Smooth muscle cell (in vitro differentiated cells): ENCODE data around the gene PI4KA. TPM values are rescaled to one million over a fixed set of nuclear protein-coding genes. Genes with fewer than 3 reads are reported as not detected.

Source experiments
- DNase-seq: peaks from one replicate; lab custom pipeline; 2025; ENCODE audit not compliant: unreplicated experiment; lab: John Stamatoyannopoulos, UW
- H2AFZ ChIP-seq: fragments of 200-600 bp; sonication (generic); 2 replicates; pipeline ENCODE4 v1.6.0; 2016; ENCODE audit warnings: antibody characterized with exemption, low read depth, mild to moderate bottlenecking
- H3F3A ChIP-seq: fragments of 200-600 bp; sonication (generic); 2 replicates; pipeline ENCODE4 v1.6.0; 2017; ENCODE audit warnings: antibody characterized with exemption, low read depth
- H3K27ac ChIP-seq: fragments of 200-600 bp; sonication (generic); 2 replicates; pipeline ENCODE4 v1.5.1; 2016; ENCODE audit warnings: low read depth, mild to moderate bottlenecking
- H3K27me3 ChIP-seq: fragments of 200-600 bp; sonication (generic); 2 replicates; pipeline ENCODE4 v1.6.1; 2016; ENCODE audit warnings: low read depth, mild to moderate bottlenecking
- H3K36me3 ChIP-seq: fragments of 200-600 bp; sonication (generic); 2 replicates; pipeline ENCODE4 v1.5.1; 2016; ENCODE audit warnings: low read depth
- H3K4me1 ChIP-seq: fragments of 200-600 bp; sonication (generic); 2 replicates; pipeline ENCODE4 v1.5.1; 2016; ENCODE audit warnings: low read depth
- H3K4me2 ChIP-seq: fragments of 200-600 bp; sonication (generic); 2 replicates; pipeline ENCODE4 v1.6.0; 2016; ENCODE audit warnings: mild to moderate bottlenecking
- H3K4me3 ChIP-seq: fragments of 200-600 bp; sonication (generic); 2 replicates; pipeline ENCODE4 v1.5.1; 2016; ENCODE audit warnings: mild to moderate bottlenecking
- H3K79me2 ChIP-seq: fragments of 200-600 bp; sonication (generic); 2 replicates; pipeline ENCODE4 v1.6.0; 2016; ENCODE audit warnings: low read depth, mild to moderate bottlenecking
- H3K9ac ChIP-seq: fragments of 200-600 bp; sonication (generic); 2 replicates; pipeline ENCODE4 v1.6.0; 2016; ENCODE audit warnings: low read depth
- H3K9me3 ChIP-seq: fragments of 200-600 bp; sonication (generic); replicated peaks from 2 replicates; pipeline ENCODE4 v1.5.1; 2016; ENCODE audit warnings: low read depth
- H4K20me1 ChIP-seq: fragments of 200-600 bp; sonication (generic); 2 replicates; pipeline ENCODE4 v1.6.0; 2016; ENCODE audit warnings: low read depth
- WGBS: methylation state at CpG from one replicate; pipeline ENCODE4 v1.1.7; 2016; ENCODE audit warnings: low lambda C conversion rate; 5-methylcytosine and 5-hydroxymethylcytosine counted together
- polyA plus RNA-seq: library from polyadenylated mRNA; unstranded; fragments of >200 nt; fragmentation: Nextera tagmentation; extraction: Ambion mirVana; gene quantifications from 2 replicates; pipeline ENCODE4 v1.2.1, GENCODE V29; 2016
- total RNA-seq: library from RNA; depleted of rRNA; stranded (reverse); fragments of >200 nt; gene quantifications from 2 replicates; pipeline ENCODE4 v1.2.3, GENCODE V29; 2014
- TF ChIP-seq, protein P1 (sequence below): fragments of 200-600 bp; sonication (generic); IDR thresholded peaks from 2 replicates; pipeline ENCODE4 v1.5.1; 2017; ENCODE audit warnings: borderline replicate concordance, mild to moderate bottlenecking, antibody characterized with exemption; ENCODE audit not compliant: insufficient read depth, poor library complexity, severe bottlenecking

The PI4KA gene
- total and polyA plus RNA-seq, 2 experiments from 2014 or later: 23.5 to 33.2 TPM

DNA sequence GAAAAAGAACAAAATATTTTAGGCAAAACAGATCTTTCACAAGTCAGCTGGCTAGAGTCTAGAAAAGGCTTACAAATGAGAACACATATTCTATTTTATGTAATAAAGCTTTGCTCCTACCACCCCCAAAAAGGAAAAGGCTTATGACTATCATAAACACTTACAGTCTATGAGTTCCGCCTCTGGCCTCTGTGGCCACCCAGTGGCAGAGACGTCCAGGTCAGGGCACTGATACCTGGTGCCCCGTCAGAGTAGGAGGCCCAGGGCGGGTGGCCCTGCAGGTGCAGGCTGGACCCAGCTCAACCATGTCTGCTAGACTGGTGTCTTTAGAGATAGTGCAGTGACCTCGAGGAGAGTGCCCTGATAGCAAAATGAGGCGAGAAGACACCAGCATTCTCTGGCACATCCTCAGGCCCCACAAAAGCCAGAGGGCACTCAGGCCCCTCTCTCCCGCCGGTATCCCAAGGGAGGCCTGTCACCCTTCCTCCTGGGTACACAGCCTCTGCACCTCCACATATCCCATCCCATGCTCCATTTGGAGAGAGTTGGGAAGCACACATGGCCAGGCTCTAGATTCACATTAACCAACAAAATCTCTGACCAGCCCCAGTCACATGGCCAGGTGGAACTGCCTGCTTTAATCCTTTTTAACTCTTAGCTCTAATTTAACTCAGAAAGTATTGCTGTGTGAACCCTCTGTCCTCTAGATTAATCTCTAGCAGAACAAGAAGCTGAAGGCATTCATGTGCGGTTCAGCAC, 112.0 kb downstream of the PI4KA start:
- H3K79me2 ChIP-seq: no peaks in the 10 kb centered on the region
- H3K4me2 ChIP-seq: no peak overlapping the region
- H2AFZ ChIP-seq: no peak overlapping the region
- no peak overlapping the region for H3K27ac ChIP-seq
- H3K4me3 ChIP-seq: no peak overlapping the region
- no peaks in the 10 kb centered on the region for H3K4me1 ChIP-seq
- no peaks in the 10 kb centered on the region for H3K9me3 ChIP-seq
- 97% methylated on average over 9 of the region's 9 CpGs for WGBS
- TF ChIP-seq, protein P1, sequence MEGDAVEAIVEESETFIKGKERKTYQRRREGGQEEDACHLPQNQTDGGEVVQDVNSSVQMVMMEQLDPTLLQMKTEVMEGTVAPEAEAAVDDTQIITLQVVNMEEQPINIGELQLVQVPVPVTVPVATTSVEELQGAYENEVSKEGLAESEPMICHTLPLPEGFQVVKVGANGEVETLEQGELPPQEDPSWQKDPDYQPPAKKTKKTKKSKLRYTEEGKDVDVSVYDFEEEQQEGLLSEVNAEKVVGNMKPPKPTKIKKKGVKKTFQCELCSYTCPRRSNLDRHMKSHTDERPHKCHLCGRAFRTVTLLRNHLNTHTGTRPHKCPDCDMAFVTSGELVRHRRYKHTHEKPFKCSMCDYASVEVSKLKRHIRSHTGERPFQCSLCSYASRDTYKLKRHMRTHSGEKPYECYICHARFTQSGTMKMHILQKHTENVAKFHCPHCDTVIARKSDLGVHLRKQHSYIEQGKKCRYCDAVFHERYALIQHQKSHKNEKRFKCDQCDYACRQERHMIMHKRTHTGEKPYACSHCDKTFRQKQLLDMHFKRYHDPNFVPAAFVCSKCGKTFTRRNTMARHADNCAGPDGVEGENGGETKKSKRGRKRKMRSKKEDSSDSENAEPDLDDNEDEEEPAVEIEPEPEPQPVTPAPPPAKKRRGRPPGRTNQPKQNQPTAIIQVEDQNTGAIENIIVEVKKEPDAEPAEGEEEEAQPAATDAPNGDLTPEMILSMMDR: no peak
- H3F3A ChIP-seq: peaks cover 9% of the 10 kb centered on the region
- H4K20me1 ChIP-seq: no peaks in the 10 kb centered on the region
- H3K9ac ChIP-seq: no peak overlapping the region
- H3K27me3 ChIP-seq: no peaks in the 10 kb centered on the region
- no peaks in the 10 kb centered on the region for H3K36me3 ChIP-seq
- DNase-seq: no peak

DNA sequence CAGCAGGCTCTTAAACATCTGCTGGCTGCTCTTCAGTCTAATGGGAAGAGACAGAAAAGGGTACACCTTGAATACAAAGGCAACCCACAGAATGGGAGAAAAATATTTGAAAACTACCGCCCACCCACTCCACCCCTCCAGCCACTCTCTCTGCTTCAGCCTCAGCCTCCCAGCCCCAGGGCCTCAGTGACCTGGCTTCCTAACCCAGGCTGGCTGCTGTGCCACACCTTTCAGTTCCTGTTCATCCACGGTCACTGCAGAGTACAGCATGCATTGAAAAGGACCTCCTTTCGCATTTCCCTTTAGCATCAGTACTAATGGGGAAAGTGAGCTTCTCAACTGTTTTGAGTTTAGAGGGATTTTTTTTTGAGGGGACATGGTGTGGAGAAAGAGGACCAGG, 113.5 kb downstream of the PI4KA start:
- H2AFZ ChIP-seq: no peak overlapping the region
- 93% methylated on average over 3 of the region's 3 CpGs for WGBS
- no peaks in the 10 kb centered on the region for H3K36me3 ChIP-seq

DNA sequence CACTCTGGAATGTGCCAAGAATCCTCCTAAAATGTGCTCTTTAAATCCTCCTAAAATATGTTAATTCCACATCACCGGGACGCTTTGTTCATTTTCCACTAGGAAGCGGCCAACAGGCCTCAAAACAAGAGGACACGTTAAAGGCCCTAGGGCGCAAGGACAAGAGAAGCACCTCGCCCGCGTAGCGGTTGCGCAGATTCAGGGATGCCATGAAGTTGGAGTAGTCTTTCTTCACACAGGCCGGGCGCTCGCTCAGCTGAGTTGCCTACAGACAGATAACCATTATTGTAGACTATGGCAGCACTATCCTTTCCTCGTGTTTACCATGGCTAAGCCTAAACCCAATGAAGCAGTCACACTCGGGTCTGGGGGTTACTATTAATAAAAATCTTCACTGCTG, 114.2 kb downstream of the PI4KA start:
- no peaks in the 10 kb centered on the region for H3K9me3 ChIP-seq
- H3K4me3 ChIP-seq: no peak overlapping the region
- no peak overlapping the region for H3K4me2 ChIP-seq
- WGBS: 92% methylated on average over 15 of the region's 15 CpGs
- H3K36me3 ChIP-seq: no peaks in the 10 kb centered on the region
- TF ChIP-seq, protein P1: no peak
- no peak overlapping the region for H2AFZ ChIP-seq
- H4K20me1 ChIP-seq: no peaks in the 10 kb centered on the region
- H3F3A ChIP-seq: peaks cover 3% of the 10 kb centered on the region
- H3K79me2 ChIP-seq: no peaks in the 10 kb centered on the region
- H3K9ac ChIP-seq: no peak overlapping the region
- no peak for DNase-seq
- no peaks in the 10 kb centered on the region for H3K4me1 ChIP-seq
- H3K27ac ChIP-seq: no peak overlapping the region
- no peaks in the 10 kb centered on the region for H3K27me3 ChIP-seq

More for the DNA sequence above, 113.5 kb downstream of the PI4KA start:
- no peak for DNase-seq
- Histone ChIP-seq H4K20me1 (no peaks in the 10 kb centered on the region), H3K4me1 (no peaks in the 10 kb centered on the region), H3F3A (peaks cover 5% of the 10 kb centered on the region), H3K79me2 (no peaks in the 10 kb centered on the region), H3K4me3 (no peak overlapping the region), H3K27ac (no peak overlapping the region), H3K4me2 (no peak overlapping the region), H3K9me3 (no peaks in the 10 kb centered on the region), H3K27me3 (no peaks in the 10 kb centered on the region), H3K9ac (no peak overlapping the region)
- TF ChIP-seq, protein P1: no peak

- Histone ChIP-seq H3K4me3 (no peak overlapping the region), H3K4me2 (no peak overlapping the region), H3K9ac (no peak overlapping the region), H3K79me2 (no peaks in the 10 kb centered on the region), H3K27me3 (no peaks in the 10 kb centered on the region), H2AFZ (no peak overlapping the region), H3K27ac (no peak overlapping the region), H3F3A (no peaks in the 10 kb centered on the region), H3K9me3 (no peaks in the 10 kb centered on the region), H4K20me1 (no peaks in the 10 kb centered on the region), H3K36me3 (no peaks in the 10 kb centered on the region), H3K4me1 (no peaks in the 10 kb centered on the region)
- TF ChIP-seq, protein P1: no peak
- 88% methylated on average over 2 of the region's 2 CpGs for WGBS
- no peak for DNase-seq
Measured at GRCh38 chr22:20742764-20743163, 115.8 kb downstream of the PI4KA start.
